GM13977 (cell line): ENCODE data around the gene RAC2.
"Not testable (repeated sequence)": the region's sequence is repeated elsewhere in the genome, so short reads cannot be mapped to it uniquely, and the experiment has no call there.

ENCODE experiments used
- DNase-seq: peaks from one replicate; pipeline ENCODE4 v3.0.0; 2012; ENCODE audit warnings: low spot score
- in situ Hi-C: fragments of 300-500 bp; cut with MboI; formaldehyde crosslinking; loops from one replicate; pipeline ENCODE4 v1.12.0; 2022; ENCODE audit warnings: low sequenced_read_pairs, low pct_unique_long_range_greater_than_20kb, mixed read lengths, inconsistent platforms; ENCODE audit not compliant: unreplicated experiment
- TF ChIP-seq, protein P1 (sequence below): IDR thresholded peaks from 2 replicates; pipeline ENCODE4 v1.5.1; 2012; ENCODE audit warnings: mild to moderate bottlenecking, control low read depth; ENCODE audit not compliant: insufficient read depth; ENCODE audit errors: extremely low read depth, missing control alignments

The RAC2 gene

DNA sequence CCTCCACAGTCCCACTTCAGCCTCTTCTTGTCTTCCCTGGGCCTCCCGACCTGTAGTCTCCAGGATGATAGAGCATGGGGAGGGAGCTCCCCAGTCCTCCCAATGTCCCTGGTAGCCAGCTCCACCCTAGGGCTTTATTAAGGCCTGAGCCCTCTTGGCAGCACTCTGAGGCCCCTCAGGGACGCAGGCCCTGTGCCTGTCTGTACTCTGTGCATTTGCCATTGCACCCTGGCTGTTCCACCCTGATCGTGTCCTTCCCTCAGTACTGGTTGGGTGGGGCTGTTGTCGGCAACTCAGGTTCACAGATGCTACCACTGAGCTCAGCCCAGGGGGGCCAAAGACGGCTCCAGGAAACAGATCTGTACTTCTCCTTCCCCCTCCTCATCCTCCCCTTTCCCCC, 39.0 kb downstream of the RAC2 start:
- in situ Hi-C loops = loop anchor here (10.0 kb wide), 1 partner anchor 430 kb away; the partner anchor contains the start of gene IFT27
- TF ChIP-seq, protein P1, sequence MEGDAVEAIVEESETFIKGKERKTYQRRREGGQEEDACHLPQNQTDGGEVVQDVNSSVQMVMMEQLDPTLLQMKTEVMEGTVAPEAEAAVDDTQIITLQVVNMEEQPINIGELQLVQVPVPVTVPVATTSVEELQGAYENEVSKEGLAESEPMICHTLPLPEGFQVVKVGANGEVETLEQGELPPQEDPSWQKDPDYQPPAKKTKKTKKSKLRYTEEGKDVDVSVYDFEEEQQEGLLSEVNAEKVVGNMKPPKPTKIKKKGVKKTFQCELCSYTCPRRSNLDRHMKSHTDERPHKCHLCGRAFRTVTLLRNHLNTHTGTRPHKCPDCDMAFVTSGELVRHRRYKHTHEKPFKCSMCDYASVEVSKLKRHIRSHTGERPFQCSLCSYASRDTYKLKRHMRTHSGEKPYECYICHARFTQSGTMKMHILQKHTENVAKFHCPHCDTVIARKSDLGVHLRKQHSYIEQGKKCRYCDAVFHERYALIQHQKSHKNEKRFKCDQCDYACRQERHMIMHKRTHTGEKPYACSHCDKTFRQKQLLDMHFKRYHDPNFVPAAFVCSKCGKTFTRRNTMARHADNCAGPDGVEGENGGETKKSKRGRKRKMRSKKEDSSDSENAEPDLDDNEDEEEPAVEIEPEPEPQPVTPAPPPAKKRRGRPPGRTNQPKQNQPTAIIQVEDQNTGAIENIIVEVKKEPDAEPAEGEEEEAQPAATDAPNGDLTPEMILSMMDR = no peak
- DNase-seq = no peak

DNA sequence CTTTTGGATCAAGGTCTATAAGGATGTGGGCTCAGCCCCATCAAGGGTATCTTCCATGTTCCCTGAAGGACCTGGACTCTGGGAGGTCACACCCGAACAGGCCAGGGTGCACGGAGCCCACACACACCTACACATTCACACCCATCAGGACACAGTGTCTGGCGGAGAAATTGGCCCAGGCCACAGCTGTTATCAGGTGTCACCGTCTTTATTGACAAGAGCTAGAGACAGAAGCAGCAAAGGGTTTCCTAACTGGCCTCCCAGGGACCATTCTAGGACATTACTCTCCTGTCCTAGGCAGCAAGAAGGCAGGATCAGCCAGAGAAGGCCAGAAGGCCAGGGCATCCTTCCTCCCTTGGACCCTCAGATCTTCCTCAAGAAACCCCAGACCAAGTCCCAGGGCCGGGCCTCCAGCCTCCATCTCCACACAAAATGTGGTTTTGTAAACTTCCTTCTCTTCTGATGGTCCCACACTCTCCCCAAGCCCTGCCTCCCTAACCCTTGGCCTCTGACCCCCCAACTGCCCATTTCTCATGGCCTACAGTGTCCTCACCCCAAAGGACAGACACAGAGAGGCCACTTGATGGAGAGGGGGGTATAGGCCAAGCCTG, 39.9 kb downstream of the RAC2 start:
- no peak for DNase-seq
- in situ Hi-C loops = loop anchor here (10.0 kb wide), 1 partner anchor 429 kb away; the partner anchor contains the start of gene IFT27
- TF ChIP-seq, protein P1 = no peak

DNA sequence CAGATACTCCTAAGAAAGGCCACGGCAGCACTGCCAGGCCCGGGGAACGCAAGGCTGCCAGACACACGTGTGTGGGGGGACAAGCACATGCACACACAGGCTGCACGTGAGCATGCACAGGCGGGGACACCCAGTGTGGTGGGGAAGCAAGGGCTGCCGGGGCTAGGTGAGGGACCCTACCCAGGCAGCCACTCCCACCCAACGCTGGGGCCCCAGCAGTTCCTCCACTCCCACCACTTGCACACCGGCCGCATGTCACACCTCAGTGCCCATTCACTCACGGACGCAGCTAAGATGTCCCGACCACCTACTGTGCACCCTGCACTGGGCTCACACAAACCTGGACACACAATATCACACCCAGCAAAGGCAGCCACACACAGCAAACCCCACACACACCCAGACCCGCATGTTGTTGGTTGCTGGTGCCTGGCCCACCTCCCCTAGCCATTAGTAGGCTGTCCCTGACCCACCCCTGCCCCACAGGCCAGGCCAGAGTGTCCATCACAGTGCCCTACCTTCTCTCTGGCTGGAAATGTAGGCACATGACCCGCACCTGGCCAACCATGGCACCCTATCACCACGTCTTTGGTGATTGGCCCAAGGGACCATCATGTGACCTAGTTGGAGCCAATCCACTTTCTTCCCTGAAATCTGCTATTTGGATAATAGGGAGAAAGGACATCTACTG, 40.6 kb downstream of the RAC2 start:
- DNase-seq = no peak
- TF ChIP-seq, protein P1 = no peak
- in situ Hi-C loops = loop anchor here (10.0 kb wide), 1 partner anchor 429 kb away; the partner anchor contains the start of gene IFT27

DNA sequence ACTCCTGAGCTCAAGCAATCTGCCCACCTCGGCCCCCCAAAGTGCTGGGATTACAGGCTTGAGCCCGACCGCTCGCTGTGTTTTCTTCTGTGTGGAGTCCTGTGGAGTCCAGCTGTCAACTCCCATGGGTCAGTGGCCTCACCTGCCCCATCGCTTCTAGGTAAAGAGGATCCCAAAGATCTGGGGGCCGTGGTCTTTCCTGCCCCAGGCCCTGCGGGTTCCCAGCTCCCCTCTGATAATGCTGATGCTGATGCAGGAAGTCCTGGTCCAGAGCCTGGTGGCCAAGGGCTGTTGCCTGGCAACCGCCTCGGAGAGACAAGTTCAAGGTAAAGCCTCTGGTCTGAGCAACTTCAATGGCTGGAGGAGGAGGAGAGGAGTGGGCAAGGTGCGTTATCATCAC, 41.4 kb downstream of the RAC2 start:
- in situ Hi-C loops = loop anchor here (10.0 kb wide), 1 partner anchor 428 kb away; the partner anchor contains the start of gene IFT27
- DNase-seq = no peak
- TF ChIP-seq, protein P1 = no peak

DNA sequence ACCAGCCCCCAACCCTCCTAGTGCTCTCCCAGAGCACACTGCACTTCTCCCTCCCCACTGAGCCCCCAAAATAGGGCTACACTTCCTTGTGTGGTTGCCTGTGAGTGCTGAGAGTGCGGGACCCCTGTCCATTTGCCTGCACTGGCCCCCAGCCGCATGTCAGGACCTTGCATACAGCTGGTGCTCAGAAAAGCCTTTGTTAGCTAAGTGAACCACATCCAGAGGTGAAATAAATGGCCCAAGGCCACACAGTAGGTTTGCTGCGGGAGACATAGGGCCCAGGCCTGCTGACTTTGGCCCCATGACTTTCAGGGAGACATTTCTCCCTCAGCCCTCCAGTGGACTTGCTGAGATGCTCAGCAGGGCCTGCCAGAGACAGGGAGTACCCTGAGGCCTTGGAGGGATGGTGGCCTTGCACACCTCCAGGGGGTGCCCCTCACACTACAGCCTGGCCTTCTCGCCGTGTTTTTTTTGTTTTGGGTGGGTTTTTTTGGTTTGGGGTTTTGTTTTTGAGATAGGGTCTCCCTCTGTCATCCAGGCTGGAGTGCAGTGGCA, 42.0 kb downstream of the RAC2 start:
- in situ Hi-C loops = loop anchor here (10.0 kb wide), 1 partner anchor 427 kb away; the partner anchor contains the start of gene IFT27
- DNase-seq = no peak
- TF ChIP-seq, protein P1 = no peak

DNA sequence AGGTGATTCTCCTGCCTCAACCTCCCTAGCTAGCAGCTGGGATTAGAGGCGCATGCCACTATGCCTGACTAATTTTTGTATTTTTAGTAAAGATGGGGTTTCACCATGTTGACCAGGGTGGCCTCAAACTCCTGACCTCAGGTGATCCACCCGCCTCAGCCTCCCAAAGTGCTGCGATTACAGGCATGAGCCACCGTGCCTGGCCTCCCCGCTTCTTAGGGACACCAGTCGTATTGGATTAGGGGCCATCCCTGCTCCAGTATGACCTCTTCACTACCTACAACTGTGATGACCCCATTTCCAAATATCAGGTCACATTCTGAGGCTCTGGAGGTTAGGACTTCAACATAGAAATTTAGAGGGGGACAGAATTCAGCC, 42.6 kb downstream of the RAC2 start:
- in situ Hi-C loops = loop anchor here (10.0 kb wide), 1 partner anchor 427 kb away; the partner anchor contains the start of gene IFT27
- not testable (repeated sequence) for DNase-seq

DNA sequence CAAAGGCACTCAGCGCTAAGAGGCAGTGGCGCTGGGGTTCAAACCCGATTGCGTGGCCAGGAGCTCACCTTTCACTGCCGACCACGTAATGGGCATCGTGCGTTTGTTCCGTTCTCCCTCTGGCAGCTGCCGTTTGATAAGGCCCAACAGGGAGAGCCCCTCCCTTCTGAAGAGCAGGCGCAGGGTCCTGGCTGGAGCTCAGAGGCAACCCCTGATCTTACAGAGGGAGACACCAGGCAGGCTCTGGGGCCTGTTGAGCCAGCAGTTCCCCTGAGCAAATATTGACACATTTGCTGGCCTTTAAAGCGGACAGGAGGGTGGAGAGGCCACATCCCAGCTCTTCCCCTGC, 44.3 kb downstream of the RAC2 start:
- TF ChIP-seq, protein P1 = peak; percentile 21
- in situ Hi-C loops = loop anchor here (10.0 kb wide), 1 partner anchor 425 kb away; the partner anchor contains the start of gene IFT27
- no peak for DNase-seq
